ENCODE data around the gene PIANP.
"Not testable (repeated sequence)": the region's sequence is repeated elsewhere in the genome, so short reads cannot be mapped to it uniquely, and the experiment has no call there.

PIANP gene, protein sequence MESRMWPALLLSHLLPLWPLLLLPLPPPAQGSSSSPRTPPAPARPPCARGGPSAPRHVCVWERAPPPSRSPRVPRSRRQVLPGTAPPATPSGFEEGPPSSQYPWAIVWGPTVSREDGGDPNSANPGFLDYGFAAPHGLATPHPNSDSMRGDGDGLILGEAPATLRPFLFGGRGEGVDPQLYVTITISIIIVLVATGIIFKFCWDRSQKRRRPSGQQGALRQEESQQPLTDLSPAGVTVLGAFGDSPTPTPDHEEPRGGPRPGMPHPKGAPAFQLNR

DNA sequence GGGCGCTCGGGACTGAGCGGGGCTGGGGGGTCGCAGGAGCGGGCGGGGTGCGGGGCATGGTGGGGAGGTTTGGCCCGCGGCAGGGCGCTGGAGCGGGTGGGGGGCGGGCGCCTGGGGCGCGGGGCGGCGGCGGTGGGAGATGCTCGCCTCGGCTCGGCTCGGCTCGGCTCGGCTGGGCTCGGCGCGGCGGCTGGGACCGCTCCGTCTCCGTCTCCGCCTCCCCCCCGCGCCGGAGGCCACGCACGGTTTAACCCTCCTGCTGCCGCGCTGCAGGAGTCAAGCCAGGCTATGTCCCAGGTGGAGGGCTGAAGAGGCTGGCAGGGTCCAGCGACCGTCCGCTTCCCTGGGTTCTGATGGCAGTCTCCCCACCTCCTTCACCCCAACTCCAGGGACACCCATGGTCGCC is at the start of gene PIANP:
TSS of gene PIANP (minus strand) at position 170 of the 406 bp plus-strand sequence. CDS start 2,754 bp downstream, outside the sequence.
- DNase-seq (ENCODE audit: low read depth, low spot score): no peak

DNA sequence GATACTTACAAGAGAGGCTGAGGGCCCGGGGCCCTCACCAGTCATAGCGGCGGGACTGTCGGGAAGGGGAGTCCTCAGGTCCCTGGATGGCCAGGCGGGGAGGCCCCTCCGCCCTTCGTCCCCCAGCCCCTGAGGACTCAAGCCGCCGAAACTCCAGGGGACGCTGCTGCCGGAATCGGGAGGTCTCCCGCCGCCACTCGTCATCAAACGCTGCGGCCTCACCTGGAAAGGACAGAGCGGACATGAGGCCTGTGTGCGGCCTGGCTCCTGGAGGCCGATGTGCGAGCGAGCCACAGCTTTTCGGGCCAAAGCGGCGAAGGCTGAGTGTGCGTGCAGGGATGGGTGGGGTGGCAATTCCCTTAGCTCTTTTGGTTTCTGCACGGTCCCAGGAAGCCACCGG is 48.1 kb upstream of the PIANP start:
- no peak for DNase-seq (ENCODE audit: low read depth, low spot score)

DNA sequence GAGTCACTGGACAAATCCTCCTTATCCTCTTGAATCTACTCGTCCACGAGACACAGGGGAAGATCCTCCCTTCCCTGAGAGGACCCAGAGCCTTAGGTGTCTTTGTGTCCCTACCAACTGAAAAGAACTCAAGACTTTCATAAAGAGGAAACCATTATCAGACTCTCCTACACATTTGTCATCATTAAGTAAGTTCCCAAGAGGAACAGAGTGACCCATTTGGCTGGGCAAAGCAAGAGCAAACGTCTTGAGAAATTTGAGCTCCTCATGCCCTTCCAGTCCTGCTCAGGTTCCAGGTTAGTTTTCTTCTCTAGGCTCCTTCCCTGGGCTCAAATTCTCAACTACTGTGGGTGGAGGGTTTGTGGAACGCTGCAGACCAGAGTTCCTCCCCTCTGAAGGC is 46.6 kb upstream of the PIANP start:
- no peak for DNase-seq (ENCODE audit: low read depth, low spot score)

DNA sequence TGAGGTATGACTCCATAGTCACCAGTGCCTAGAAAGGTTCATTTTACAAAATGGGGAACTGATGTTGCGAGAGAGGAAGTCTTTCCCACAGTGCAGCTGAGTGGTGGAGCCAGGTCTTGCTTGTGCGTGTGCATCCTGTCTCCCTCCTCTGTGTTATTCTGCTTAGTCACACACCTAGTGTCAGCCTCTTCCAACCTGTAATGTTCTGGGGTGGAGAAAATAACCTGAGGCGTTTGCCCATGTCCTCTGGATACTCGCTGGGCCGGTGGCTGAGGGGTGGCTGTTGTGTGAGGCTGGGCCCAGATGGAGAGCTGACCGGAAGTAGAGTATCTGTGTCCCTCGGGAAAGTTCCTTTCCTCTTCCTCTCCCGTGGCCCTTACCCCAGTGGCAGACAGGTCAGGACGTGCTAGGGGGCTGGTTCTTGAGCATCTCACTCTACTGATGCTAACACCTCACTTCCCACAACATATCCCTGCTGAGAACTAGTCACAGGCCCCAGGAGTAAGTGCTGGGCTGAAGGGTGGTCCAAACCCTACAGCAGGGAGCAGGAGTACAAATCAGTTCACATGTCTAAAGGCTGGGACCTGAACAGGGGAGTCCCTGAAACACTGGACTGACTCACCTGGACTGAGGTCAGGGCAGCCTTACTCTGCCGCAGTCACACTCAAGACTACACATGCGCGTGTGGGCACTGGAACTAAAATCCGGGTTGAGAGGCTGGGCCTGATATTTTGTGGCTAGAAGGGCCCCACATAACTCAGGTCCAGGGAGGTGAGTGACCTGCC is 45.3 kb upstream of the PIANP start:
- no peak for DNase-seq (ENCODE audit: low read depth, low spot score)

DNA sequence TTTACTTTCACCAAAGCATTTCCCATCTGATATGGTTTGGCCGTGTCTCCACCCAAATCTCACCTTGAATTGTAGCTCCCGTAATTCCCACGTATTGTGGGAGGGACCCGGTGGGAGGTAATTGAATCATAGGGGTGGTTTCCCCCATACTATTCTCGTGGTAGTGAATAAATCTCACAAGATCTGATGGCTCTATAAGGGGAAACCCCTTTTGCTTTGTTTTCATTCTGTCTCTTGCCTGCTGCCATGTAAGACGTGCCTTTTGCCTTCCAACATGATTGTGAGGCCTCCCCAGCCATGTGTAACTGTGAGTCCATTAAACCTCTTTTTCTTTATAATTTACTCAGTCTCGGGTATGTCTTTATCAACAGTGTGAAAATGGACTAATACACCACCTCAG is 42.7 kb upstream of the PIANP start:
- DNase-seq (ENCODE audit: low read depth, low spot score): not testable (repeated sequence)

DNA sequence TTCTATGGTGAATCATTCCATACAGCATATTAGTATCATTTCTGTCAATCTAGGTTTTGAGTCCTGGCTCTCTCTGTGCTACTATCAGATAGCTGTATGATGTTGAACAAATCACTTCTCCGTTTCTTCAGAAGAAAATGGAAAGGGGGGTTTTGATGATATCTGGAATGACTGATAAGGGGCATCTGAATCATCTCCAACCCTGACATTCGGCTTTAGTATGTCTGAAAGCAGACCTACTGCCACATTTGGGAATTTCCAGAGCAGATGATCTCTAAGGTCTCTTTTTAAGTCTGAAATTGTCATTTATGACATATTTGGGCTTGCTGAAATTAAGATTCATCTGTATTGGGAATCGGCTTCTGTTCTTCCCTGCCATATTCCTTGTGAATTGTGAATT is 42.2 kb upstream of the PIANP start:
- DNase-seq (ENCODE audit: low read depth, low spot score): no peak

DNA sequence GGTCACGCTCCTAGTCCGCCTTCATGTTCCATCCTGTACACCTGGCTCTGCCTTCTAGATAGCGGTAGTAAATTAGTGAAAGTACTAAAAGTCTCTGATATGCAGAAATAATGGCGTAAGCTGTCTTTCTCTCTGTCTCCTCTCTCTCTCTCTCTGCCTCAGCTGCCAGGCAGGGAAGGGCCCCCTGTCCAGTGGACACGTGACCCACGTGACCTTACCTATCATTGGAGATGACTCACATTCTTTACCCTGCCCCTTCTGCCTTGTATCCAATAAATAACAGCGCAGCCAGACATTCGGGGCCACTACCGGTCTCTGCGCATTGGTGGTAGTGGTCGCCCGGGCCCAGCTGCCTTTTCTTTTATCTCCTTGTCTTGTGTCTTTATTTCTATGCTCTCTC is 41.5 kb upstream of the PIANP start:
- DNase-seq (ENCODE audit: low read depth, low spot score): not testable (repeated sequence)

DNA sequence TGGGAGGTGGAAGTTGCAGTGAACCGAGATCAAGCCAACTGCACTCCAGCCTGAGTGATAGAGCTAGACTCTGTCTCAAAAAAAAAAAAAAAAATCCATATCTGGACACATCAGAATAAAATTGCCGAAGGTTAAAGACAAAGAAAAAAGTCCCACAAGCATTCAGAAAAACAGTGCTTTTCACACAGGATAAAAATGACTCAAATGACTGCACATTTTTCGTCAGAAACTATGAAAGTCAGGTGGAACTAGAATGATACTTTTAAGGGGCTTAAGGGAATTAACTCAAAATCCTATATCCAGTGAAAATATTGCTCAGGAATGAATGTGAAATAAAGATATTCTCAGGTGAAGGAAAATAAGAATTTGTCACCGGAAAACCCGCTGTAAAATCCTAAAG is 36.1 kb upstream of the PIANP start:
- no peak for DNase-seq (ENCODE audit: low read depth, low spot score)

DNA sequence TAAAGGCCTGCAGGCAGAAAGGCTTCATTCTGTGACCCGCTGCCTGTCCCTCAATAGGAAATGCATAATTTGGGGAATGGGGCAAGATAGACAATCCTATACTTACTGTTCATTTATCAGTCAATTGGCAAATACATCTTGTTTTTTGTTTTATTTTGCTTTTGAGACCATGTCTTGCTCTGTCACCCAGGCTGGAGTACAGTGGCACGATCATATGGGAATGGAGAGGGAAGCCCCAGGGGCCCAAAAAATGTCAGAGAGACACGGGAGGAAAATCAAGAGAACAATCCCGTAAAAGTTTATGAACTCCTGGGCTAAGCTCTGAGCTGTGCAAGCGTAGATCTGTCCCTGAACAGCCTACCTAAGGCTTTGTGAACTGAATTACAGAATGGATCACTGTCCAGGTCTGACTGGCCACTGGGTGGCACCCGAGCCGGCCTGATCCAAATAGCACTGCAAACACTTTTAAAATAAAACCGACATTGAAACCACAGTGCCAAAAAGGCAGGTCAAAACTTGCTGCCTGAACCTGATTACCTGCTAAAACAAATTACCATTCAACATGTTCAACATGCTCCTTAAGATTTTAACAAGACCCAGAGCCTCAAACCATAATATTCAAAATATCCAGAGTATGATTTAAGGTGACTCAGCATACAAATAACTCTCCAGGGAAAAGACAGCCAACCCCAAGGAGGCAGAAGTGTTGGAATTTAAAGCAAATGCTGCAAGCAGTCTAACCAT is 35.0 kb upstream of the PIANP start:
- no peak for DNase-seq (ENCODE audit: low read depth, low spot score)

DNA sequence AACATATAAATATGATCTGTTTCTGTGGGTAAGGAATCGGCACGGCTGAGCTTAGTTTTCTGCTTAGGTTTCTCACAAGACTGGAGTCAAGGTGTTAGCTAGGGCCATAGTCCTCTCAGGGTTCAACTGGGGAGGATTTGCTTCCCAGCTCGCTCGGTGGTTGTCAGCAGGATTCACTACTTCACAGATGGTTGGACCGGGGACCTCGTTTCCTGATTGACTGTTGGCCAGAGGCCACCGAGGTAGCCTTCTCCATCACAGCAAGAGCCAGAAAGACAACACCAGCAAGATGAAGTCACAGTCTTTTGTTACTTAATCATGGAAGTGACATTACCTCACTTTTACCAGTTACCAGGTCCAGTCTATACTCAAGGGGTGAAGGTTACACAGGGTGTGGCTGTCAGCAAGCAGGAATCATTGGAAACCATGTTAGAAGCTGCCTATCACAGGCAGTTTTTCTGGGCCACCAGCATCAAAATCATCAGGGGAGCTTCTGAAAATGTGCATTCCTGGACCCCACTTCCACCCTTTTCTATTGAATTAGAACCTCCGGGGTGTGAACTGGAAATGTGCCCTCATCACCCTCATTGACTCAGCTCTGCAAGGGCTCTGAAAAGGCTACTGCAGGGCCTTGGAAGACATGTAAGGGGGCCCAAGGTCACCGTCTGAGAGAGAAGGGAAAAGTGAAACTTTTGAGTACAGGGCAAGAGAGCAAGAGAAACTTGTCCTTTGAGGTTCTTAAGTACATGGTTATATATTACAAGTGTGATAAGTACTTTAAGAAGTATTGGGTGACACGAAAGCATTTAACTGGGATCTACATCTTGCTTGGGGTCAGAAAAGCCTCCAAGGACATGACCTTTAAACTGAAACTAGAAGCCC is 34.1 kb upstream of the PIANP start:
- no peak for DNase-seq (ENCODE audit: low read depth, low spot score)

DNA sequence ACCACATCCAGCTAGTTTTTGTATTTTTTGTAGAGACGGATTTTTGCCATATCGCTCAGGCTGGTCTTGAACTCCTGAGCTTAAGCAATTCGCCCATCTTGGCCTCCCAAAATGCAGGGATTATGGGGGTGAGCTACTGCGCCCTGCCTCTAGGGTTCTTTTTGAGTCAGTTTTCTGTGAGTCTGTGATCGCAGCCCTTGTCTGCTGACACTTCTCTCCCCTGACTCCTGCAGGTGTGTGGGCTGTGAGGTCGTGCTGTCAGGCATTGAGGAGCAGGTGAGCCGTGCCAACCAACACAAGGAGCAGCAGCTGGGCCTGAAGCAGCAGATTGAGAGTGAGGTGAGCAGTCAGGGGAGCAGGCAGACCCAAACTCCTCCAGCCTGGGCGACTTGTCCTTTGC is 29.6 kb upstream of the PIANP start:
- DNase-seq (ENCODE audit: low read depth, low spot score): no peak

DNA sequence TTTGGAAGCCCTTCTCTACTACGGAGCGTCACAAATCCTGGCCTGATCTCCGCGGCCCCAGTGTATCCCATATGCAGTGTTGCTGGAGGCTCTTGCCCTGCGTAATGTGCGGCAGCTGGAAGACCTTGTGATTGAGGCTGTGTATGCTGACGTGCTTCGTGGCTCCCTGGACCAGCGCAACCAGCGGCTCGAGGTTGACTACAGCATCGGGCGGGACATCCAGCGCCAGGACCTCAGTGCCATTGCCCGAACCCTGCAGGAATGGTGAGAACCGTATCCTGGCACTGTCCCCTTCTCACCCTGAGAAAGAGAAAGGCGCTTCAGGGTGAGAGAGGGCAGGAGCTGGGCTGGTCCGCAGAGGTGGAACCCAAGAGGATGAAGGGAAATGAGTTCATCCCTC is 28.6 kb upstream of the PIANP start:
- DNase-seq (ENCODE audit: low read depth, low spot score): no peak

DNA sequence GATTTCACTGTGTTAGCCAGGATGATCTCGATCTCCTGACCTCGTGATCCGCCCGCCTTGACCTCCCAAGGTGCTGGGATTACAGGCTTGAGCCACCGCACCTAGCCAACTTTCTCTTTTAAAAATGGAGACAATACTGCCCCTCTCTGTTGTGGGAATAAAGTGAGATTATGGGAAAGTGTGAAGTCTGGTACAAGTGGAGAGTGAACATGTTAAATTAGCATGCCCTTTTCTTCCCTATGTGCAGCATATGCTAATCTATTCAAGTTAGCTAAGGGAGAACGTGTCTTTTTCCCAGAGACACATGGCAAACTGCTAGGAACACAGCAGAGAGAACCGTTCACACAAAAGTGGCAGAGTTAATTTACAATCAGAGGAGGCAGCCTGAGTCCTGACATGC is 24.7 kb upstream of the PIANP start:
- DNase-seq (ENCODE audit: low read depth, low spot score): no peak

DNA sequence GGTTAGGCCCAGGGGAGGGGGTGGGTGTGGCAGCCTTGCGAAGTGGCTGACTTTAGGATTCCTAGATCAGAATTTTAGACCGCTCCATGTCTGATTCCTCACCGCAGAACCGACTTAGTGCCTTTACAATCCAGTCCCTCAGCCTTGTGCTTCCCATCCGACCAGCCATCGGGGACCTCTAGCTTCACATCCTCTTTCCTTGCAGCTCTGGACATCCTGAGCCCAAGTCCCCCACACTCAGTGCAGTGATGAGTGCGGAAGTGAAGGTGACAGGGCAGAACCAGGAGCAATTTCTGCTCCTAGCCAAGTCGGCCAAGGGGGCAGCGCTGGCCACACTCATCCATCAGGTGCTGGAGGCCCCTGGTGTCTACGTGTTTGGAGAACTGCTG is 23.8 kb upstream of the PIANP start:
- DNase-seq (ENCODE audit: low read depth, low spot score): no peak

DNA sequence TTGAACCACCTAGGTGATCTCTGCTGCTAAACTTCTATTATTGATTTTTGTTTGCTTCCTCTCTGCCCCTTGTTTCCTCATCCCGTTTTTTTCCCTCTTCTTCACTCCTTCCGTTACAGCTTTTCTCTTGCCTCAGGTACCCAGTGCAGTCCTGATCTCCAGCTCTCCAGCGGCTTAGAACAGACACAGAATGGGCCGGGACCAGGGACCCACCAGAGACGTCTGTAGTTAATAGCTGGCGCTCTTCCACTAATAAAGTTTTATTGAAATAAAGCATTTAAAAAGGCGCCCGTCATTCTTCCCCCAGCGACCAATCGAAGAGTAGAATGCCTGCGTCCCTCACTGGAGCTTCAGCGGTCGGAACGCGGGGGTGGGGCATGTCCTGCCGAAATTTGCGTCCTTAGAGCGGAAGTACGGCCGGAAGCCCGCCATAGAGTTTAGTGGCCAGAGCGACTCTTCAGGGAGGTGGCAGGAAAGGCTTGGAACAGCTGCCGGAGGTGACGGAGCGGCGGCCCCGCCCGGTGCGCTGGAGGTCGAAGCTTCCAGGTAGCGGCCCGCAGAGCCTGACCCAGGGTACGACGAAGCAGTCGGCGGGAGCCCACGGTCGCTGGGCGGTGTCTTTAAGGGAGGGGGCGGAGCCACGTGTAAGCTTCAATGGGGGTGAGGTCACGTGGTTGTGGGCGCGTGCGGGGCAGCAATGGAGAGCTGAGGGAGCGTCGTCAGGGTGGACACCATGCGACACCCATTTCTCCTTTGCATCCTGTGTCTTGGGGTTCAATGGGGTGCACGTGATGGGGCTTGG is 23.2 kb upstream of the PIANP start, which contains the start of gene COPS7A:
TSS of gene COPS7A (plus strand) at position 440 of the 802 bp plus-strand sequence. CDS start 611 bp downstream, outside the sequence.
- peak; percentile 90 for DNase-seq (ENCODE audit: low read depth, low spot score)

DNA sequence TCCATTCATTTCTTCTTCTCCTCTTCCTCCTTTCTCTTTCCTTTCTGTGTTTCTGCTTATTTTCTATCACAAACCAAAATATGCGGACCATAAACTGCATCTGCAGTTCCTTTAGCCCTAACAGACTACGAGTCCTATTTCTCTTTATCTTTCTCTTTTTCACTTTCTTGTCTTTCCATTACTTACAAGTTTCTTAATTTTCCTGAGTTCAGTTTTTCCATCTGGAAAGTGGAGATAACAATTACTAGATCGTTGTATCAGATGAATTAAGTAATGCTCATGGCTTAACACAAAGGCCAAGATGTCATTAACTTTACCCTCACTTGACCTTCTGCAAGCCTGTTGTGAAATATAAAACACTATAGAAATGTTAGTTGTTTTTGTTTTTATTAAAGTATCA is 22.2 kb upstream of the PIANP start:
- DNase-seq (ENCODE audit: low read depth, low spot score): no peak

DNA sequence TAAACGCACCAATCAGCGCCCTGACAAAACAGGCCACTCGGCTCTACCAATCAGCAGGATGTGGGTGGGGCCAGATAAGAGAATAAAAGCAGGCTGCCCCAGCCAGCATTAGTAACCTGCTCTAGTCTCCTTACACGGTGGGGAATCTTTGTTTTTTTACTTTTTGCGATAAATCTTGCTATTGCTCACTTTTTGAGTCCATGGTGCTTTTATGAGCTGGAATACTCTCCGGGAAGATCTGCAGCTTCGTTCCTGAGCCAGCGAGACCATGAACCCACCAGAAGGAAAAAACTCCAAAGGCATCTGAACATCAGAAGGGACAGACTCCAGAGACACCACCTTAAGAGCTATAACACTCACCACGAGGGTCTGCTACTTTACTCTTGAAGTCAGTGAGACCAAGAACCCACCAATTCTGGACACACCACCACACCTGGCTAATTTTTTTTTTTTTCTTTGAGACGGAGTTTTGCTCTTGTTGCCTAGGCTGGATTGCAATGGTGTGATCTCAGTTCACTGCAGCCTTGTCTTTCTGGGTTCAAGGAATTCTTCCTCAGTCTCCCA is 16.3 kb upstream of the PIANP start:
- no peak for DNase-seq (ENCODE audit: low read depth, low spot score)

DNA sequence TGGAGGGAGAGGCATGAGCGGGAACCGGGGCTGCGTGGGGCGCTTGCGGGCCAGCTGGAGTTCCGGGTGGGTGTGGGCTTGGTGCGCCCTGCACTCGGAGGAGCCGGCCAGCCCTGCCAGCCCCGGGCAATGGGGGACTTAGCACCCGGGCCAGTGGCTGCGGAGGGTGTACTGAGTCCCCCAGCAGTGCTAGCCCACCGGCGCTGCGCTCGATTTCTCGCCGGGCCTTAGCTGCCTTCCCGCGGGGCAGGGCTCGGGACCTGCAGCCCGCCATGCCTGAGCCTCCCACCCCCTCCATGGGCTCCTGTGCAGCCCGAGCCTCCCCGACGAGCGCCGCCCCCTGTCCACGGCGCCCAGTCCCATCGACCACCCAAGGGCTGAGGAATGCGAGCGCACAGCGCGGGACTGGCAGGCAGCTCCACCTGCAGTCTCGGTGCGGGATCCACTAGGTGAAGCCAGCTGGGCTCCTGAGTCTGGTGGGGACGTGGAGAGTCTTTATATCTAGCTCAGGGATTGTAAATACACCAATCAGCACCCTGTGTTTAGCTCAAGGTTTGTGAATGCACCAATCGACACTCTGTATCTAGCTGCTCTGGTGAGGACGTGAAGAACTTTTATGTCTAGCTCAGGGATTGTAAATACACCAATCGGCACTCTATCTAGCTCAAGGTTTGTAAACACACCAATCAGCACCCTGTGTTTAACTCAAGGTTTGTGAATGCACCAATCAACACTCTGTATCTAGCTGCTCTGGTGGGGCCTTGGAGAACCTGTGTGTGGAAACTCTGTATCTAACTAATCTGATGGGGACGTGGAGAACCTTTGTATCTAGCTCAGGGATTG is 15.6 kb upstream of the PIANP start:
- not testable (repeated sequence) for DNase-seq (ENCODE audit: low read depth, low spot score)

DNA sequence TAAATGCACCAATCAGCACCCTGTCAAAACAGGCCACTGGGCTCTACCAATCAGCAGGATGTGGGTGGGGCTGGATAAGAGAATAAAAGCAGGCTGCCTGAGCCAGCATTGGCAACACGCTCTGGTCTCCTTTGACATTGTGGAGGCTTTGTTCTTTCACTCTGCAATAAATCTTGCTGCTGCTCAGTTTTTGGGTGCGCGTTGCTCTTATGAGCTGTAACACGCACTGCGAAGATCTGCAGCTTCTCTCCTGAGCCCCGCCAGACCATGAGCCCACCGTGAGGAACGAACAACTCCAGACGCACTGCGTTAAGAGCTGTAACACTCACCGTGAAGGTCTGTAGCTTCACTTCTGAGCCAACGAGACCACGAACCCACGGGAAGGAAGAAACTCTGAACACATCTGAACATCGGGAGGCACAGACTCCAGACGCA is 8.4 kb upstream of the PIANP start:
- DNase-seq (ENCODE audit: low read depth, low spot score): no peak

All from activated CD4-positive, CD25-positive, alpha-beta regulatory T cell treated with anti-CD3 and anti-CD28 coated beads, Interleukin-2, amount 50 U/mL, for 16 hours (primary cell).